T-helper 1 cell treated with Interleukin-12 subunit alpha and Interleukin-12 subunit beta and Interleukin-4 antibody, amounts not matched to agents 30 μg/mL and 1 μg/mL, for 36 hours (primary cell): ENCODE data around the gene ZSCAN5B.

Experiments used
- H3K27ac Mint-ChIP-seq: one replicate; pipeline ENCODE4 v1.8.0; 2021; ENCODE audit warnings: mild to moderate bottlenecking, mixed read lengths
- H3K27me3 Mint-ChIP-seq: one replicate; pipeline ENCODE4 v1.8.0; 2021; ENCODE audit warnings: low read depth, mixed read lengths
- H3K36me3 Mint-ChIP-seq: one replicate; pipeline ENCODE4 v1.8.0; 2021; ENCODE audit warnings: low read depth, mixed read lengths
- H3K4me1 Mint-ChIP-seq: one replicate; pipeline ENCODE4 v1.8.0; 2021; ENCODE audit warnings: low read depth, mixed read lengths
- H3K4me3 Mint-ChIP-seq: one replicate; pipeline ENCODE4 v1.8.0; 2021; ENCODE audit warnings: mild to moderate bottlenecking, moderate library complexity, mixed read lengths
- H3K9me3 Mint-ChIP-seq: one replicate; pipeline ENCODE4 v1.8.0; 2021; ENCODE audit warnings: mixed read lengths

Gene ZSCAN5B

DNA sequence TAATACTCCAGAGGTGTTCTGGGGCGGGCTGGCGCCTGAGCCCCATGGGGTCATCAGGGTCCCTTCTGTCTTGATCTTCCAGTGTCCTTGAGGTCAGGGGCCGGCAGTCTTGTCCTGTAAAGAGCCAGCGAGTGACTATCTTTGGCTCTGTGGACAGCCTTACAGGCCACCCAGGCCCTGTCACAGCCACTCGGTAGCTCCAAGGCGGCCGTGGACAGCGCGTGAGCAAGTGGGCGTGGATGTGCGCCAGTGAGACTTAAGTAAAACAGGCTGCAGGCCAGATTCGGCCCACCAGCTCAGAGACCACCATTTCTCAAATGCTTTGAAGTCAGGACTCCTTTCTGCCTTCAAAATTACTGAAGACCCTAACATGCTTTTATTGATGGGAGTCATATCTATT, 52.8 kb downstream of the ZSCAN5B start:
- H3K36me3 Mint-ChIP-seq = peaks cover 16% of the 10 kb centered on the region
- H3K27ac Mint-ChIP-seq = no peak overlapping the region
- no peaks in the 10 kb centered on the region for H3K9me3 Mint-ChIP-seq
- H3K27me3 Mint-ChIP-seq = no peaks in the 10 kb centered on the region
- H3K4me1 Mint-ChIP-seq = peaks cover 23% of the 10 kb centered on the region
- H3K4me3 Mint-ChIP-seq = no peak overlapping the region

DNA sequence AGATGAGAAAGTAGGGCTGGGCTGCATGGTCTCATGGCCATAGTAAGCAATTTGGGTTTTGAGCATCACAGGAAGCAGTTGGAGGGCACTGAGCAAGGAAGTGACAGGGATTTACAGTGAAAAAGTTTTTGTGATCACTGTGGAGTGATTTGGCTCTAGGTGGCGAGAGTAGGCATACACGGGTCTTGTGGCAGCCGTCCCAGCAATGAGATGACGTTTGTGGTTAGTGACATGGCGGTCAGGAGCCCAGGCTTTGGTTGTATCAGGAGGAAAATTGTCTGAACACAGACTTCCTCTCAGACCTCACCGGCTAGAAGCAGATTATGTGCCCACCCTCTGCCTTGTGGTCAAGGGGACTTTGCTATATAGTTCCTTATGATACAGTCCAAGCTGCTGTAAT, 53.2 kb downstream of the ZSCAN5B start:
- peaks cover 27% of the 10 kb centered on the region for H3K4me1 Mint-ChIP-seq
- H3K27ac Mint-ChIP-seq = peak overlapping the region; percentile 46

DNA sequence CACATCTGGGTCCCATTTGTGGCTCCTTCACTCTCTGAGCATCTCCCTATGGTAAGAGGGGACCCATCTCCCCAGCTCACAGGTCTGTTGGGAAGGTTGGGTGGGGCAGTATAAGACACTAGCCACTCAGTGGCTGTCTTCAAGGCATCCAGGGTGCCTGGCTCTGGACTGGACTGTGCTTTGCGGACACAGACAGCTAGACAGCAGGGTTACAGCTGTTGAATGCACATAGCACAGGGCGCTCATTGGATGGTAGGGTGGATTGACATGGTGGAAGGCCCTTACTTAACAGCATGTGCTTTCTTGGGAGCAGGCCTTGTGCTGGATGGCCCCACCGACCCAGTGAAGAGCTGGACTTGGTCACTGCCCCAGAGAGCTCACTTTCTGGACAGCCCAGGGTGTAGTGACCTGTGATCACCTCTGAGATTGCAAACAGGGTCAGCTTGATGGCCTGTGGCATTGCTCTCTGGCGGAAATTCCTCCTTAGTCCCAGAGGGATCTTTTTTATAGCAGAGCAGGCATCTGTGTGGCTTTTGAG, 54.6 kb downstream of the ZSCAN5B start:
- H3K27me3 Mint-ChIP-seq = no peaks in the 10 kb centered on the region
- peaks cover 27% of the 10 kb centered on the region for H3K4me1 Mint-ChIP-seq
- no peak overlapping the region for H3K27ac Mint-ChIP-seq
- no peaks in the 10 kb centered on the region for H3K9me3 Mint-ChIP-seq
- peak overlapping the region; percentile 91 for H3K4me3 Mint-ChIP-seq
- H3K36me3 Mint-ChIP-seq = peaks cover 5% of the 10 kb centered on the region

More for the DNA sequence above, 53.2 kb downstream of the ZSCAN5B start:
- H3K27me3 Mint-ChIP-seq = no peaks in the 10 kb centered on the region
- H3K4me3 Mint-ChIP-seq = no peak overlapping the region
- no peaks in the 10 kb centered on the region for H3K9me3 Mint-ChIP-seq
- H3K36me3 Mint-ChIP-seq = peaks cover 12% of the 10 kb centered on the region

DNA sequence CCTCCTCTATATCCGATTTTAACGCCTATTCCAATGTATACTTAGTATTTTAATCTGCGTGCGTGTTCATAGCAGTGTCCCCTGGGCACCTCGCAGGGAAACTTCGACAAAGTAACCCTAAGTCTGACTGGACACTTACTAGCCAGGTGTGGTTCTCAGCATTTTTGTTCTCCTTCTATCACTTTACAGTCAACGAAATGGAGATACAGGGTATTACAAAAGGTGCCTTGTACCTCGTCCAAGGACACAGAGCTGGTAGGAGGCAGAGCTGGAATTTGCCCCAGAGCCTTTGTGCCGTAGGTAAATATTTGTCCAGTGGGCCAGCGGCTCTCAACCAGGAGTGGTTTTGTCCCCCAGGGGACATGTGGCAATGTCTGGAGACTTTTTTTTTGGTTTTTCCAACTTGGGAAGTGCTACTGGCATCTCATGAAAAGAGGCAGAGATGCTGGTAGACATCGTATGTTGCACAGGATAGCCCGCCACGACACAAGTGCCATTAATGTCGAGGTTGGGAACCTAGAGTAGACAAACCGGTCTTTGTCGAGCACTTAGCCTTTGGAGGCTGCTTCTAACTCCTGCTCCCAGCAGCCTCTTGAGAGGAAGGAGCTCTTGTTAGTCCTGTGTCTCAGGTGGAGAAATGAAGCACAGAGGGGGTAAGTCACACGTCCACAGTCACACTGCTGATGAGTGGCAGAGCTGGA, 55.3 kb downstream of the ZSCAN5B start:
- peaks cover 27% of the 10 kb centered on the region for H3K4me1 Mint-ChIP-seq
- peak overlapping the region; percentile 91 for H3K4me3 Mint-ChIP-seq
- H3K9me3 Mint-ChIP-seq = no peaks in the 10 kb centered on the region
- H3K27me3 Mint-ChIP-seq = no peaks in the 10 kb centered on the region
- peak overlapping the region; percentile 82 for H3K27ac Mint-ChIP-seq
- H3K36me3 Mint-ChIP-seq = no peaks in the 10 kb centered on the region

DNA sequence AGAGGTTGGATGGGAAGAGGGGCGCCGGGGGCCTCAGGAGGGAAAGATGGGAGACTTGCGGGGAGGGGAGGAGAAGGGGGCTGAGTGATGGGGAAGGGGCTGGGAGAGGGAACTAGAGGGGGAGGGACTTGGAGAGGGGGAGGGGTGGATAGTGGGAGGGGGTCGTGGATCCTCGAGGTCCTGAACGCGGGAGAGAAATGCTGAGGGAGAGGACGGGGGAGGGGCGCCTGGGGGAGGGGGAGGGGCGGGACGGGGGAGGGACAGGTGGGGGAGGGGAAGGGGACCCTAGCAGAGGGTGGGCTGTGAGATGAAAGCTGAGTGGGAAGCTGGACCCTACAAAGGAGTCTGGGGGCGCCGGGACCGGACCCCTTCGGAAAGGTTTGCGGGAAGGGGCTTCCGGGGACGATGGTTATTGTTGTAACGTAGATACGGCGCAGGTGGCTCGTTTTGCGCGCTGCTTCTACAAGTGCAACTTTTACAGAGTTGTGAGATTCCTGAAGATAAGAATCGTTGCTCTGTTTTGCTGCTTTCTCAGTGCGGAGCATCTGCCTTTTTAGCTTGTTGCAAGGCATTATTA, 56.1 kb downstream of the ZSCAN5B start:
- Mint-ChIP-seq H3K4me1 (peaks cover 27% of the 10 kb centered on the region), H3K27ac (peak overlapping the region; percentile 88), H3K27me3 (no peaks in the 10 kb centered on the region), H3K9me3 (no peaks in the 10 kb centered on the region), H3K36me3 (no peaks in the 10 kb centered on the region), H3K4me3 (peak overlapping the region; percentile 91)

- peak within 1 kb of the TSS; percentile 88 for H3K27ac Mint-ChIP-seq
- H3K27me3 Mint-ChIP-seq = no peaks in the 10 kb centered on the region
- H3K4me1 Mint-ChIP-seq = peaks cover 27% of the 10 kb centered on the region
- peak within 1 kb of the TSS; percentile 91 for H3K4me3 Mint-ChIP-seq
- no peaks in the 10 kb centered on the region for H3K36me3 Mint-ChIP-seq
- H3K9me3 Mint-ChIP-seq = no peaks in the 10 kb centered on the region
Measured at GRCh38 chr19:56140583-56141416, 56.8 kb downstream of the ZSCAN5B start, which contains the start of gene ZNF444. ZNF444 (plus strand) TSS chr19:56141287; CDS start chr19:56146912, 5,625 bp downstream.

DNA sequence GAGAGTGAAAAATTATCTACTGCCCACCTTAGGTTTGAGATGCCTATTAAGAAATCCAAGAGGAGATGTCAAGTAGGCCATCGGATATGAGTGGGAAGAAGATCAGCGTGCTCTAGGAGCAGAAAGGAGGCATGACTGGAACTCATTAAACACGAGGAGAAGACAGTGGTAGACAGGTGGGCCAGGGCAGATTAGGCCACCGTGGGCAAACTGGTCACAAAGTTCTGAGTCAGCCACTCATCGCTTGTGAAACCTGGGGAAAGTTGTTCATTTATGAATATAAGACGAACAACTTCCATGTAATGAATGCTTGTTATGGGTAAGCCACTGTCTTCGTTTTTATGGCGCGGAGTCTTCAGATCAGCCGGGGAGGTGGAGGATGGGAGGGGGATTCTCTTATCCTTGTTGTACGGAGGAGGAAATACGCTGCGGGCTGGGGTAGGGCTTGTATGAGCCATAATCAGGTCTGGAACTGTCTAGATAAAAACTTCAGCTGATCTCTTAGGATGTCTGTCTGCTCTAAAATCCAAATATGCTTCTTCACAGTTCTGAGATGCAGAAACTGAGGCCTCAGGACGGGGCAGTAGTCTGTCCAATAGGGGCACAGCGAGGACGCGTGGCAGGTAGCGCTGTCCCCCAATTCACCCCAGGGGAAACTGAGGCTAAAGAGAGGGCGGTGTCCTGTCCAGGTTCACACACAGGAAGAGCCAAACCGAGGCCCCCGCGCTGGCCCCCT, 57.6 kb downstream of the ZSCAN5B start:
- H3K27ac Mint-ChIP-seq = peak overlapping the region; percentile 88
- no peaks in the 10 kb centered on the region for H3K27me3 Mint-ChIP-seq

More for the DNA sequence above, 57.6 kb downstream of the ZSCAN5B start:
- Mint-ChIP-seq H3K4me3 (peak overlapping the region; percentile 91), H3K36me3 (no peaks in the 10 kb centered on the region), H3K9me3 (no peaks in the 10 kb centered on the region), H3K4me1 (peaks cover 27% of the 10 kb centered on the region)
